NCI-H2227 (cell line): ENCODE measurements around the gene AFAP1.

Source experiments
- DNase-seq: peaks from one replicate; lab custom pipeline; 2025; ENCODE audit not compliant: unreplicated experiment; lab: John Stamatoyannopoulos, UW

The AFAP1 gene

DNA sequence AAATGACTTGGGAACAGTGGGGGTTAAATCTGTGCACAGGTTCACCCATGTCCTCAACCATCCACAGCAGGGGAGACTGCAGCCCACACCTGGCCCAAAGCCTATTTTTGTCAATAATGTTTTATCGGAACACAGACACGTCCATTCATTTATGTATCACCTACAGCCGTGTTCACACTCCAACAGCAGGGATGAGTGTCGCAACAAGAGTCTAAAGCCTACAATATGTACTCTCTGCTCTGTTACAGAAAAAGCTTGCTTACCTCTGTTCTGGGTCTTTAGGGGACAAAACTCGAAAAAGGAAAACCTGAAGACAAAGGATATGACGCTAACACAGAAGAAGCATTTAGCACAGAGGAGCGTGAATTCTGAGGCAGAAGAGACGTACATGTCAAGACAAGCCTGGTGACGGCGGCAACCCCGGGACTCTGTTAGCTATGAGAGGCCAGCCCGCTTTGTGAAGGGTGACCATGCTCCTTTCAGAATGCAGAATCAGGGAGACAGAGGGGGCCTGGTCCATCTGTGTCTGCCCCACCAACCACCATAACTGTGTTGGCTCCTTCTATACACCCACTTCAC lies 45.5 kb downstream of the AFAP1 start:
- DNase-seq, result no peak

DNA sequence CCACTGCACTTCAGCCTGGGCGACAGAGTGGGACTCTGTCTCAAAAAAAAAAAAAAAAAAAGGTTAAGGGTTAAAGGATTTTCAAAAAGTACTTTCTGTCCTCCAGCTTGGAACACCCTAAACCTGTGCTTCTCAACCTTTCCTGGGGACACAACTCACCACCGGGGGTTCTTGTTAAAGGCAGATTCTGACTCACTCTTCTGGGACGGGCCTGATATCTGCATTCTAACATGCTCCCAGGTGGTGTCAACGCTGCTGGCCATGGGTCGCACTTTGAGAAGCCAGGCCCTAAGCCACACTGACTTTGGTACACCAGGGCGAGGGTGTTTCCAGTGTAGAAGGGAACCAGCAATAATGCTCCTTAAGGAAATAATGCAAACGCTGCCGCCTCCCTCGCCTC lies 46.1 kb downstream of the AFAP1 start:
- no peak for DNase-seq

DNA sequence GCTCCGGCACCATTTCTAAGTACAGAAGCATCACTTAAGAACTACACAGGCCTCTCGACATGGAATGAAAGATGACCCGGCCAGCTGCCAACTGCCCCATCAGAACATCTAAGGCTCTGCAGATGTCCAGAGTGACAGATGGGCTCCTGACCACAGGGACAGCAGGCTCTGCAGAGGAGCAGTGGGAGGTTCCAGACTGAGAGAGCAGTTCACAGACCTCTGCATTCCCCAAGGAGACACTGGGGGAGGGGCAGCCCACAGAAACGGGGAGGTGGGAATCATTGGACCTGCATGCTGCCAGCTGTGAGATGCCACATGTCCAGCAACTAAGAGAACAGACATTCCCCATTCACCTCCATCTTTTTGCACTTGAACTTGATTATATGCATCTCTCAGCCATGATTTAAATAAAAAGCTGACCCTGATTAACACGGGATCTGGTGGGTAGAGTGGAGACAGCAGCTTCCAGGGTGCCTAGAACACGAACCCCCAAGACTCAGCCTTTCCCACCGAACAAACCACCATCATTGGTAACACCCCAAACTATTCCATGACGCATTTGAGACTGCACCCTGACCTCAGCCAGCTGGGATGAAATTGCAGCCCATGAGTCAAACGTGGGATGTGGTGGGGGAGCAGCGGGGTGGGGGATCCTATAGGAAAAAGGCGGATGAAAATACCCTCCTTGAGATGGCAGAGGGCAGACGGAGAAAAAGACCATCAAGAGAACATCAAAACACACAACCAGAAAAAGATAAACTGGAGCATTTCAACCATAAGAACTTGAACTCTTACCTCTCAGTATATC lies 47.2 kb downstream of the AFAP1 start:
- peak; percentile 32 for DNase-seq

DNA sequence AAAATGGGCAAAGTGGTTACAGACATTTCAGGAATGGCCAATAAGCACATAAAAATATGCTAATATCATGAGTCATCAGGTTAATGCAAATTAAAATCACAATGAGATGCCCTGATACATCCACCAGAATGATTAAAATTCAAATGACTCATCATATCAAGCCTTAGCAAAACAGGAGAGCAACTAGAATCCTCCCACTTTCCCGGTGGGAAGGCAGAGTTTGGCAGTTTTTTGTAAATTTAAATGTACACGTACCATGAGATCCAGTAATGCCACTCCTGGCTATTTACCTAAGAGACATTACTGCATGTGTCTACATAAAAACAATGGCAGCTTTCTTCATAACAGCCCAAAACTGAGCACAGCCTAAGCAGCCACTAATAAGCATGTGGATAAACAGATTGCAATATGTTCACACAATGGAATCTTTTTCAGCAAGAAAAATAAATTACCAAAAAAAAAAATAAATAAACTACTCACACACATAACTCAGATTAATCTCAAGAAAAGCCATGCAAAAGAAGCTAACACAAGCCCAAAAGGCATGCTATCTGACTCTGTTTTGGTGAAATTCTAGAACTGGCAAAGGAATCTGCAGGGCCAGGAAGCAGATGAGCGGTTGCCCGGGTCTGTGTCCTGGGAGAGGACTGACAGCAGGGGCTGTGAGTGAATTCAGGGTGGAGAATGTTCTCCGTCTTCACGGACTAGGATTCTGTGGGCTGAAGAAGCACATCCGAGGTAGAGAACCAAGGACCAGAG lies 48.8 kb downstream of the AFAP1 start:
- DNase-seq, result no peak

DNA sequence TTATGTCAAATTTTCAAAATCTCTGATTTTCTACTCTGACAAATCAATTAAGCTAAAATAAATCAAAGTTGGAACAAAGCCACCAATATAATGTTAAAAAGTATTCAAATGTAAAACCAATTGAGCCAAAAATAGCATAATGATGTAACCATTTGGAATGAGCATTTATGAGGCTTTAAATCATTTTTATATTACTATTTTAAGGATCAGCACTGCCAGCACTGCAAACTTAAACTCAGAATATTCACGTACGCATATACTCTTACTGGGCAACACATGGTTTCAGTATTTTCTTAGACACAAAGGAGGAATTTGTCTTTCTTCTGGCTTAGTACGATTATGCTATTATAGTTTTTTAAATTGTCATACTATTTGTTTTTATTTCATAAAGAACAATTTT lies 52.2 kb downstream of the AFAP1 start:
- no peak for DNase-seq

DNA sequence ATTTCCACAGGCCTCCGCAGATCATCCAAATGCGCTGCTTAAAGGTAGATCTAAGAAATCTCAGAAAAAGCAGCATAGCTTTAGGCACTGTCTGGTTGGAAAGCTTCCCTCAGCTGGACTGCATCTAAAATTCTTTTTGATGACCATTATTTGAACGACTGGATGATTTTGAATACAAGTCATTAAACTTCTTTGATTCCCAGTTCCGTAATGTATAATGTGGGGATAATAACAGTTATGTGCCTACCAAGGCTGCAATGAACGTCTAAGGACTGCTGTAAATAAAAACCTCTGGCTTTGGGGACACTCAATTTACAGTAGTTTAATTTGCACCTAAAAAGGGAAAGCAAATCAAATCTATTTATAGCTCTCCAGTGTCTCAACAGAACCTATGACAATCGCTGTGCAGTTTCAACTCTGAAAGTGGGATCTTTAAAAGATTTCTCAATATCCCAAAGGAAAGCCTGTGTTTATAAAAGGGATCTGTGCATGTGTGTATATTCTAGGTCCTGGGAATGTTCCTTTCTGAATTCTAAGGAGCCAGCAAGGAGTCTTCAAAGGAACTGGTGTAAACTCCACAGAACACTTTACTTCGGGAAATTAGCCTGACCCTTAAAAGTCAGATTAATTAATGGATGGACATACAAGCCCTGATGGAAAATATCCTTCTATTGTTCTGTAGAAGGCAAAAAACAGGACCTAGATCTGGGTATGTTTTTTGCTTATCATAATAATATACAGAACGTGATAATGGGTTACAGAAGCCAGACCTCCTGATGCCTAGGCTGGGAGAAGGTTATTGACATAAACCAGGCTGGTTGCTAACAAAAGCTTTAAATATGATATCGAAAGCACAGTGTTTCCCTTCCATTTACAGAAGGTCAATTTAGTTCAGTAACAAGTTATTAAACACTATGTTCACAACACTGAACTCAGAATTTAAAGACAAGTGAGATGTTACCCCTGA lies 53.4 kb downstream of the AFAP1 start:
- DNase-seq, result no peak

DNA sequence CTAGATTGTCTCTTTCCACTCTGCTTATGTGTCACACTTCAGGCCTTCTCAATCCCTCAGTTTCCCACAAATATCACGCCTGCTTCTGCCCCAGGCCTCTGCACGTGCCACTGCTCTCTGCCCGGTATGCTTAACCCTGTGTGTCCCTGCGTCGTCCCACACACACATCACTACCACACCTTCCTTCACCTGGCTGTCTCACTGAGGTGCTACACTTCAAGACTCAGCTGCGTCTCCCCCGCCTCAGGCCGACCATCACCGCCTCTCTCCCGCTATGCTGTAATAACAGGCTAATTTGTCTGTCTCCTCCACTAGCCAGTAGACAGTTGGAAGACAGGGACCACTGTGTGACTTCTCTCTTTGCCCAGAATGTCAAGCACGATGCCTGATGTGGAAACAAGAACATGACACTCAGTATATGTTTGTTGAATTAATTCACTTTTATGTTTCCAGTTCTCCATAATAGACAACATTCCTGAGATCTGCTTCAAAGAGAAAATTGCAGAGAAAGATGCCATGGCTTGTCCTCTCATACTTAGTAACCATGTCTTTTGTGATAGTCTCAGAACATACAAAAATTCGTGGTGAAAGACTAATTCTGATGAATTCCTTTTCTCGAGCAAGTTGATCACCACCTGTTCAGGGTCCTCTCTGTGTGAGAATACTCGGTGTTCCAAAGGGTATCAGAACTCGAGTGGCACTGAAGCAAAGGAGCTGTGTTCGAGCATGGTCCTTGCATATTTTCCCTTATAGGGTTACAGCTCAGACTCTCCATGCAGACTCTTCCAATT lies 54.2 kb downstream of the AFAP1 start:
- DNase-seq, result peak; percentile 18

DNA sequence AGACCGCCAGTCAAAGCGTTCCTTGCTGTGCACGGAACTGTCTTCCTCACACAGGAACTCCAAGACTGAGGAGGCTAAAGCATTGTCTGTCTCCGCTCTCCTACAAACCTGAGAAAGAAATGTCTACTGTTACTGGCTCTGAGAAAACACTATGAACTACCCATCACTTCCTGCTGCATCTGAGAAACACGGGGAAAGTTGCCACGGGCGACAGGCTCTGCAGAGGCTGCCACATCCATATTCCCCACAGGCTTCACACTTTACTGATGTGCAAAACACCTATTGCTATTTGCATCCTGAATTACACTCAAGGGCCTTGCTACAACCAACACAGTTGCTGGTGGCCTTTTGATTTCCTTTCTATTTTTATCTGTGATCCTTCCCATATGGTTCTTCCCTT lies 59.0 kb downstream of the AFAP1 start:
- no peak for DNase-seq

DNA sequence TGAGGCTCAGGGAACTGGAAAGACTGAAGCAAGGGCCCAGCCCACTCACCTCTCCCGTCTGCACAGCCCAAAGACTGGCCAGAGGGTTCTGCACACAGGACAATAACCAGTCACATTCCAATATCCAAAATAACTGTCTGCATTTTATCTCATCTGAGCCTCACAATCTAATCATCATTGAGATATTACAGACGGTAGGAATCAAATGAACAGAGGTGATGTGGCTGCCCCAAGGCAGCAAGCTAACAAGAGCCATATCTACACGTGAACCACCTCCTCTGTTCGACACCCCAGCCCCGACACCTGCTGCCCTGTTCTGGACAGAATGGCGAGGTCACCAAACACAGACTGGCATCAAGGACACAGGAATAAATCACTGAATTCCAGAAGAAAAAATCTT lies 60.5 kb downstream of the AFAP1 start:
- DNase-seq, result no peak

DNA sequence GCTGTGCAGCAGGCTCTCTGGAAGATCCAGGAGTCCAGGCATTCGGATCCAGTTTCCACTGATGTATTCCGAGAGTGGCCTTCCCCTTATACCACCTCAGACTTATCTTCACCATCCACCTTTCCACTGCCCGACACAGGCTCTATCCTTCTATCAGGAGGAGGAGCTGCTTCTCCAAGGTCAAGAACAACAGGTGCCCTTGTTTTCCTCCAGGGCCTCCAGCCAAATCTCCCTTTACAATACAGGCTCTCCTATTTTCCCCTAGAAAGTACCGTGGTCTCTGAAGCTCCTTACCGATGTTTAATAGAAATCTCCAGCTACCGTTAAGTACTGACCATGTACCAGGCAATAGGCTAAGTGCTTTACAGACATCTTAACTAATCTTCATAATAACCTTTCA lies 61.3 kb downstream of the AFAP1 start:
- no peak for DNase-seq

DNA sequence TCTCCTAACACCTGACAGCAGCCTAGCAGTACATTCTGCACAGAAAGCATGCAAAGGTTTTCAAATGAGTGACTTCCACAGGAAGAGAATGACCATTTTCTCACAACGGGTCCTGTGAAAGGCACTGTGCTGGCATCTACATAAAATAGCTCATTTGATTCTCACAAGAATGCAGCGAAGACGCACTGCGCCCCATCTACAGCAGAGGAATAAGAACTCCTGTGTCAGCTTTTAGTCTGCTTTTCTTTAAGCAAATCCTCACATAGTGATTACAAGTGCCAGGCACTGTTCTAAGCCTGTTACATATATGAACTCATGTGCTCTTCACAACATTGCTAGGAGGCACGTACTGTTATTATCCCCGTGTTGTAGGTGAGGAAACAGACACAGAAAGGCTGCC lies 62.5 kb downstream of the AFAP1 start:
- DNase-seq, result no peak

DNA sequence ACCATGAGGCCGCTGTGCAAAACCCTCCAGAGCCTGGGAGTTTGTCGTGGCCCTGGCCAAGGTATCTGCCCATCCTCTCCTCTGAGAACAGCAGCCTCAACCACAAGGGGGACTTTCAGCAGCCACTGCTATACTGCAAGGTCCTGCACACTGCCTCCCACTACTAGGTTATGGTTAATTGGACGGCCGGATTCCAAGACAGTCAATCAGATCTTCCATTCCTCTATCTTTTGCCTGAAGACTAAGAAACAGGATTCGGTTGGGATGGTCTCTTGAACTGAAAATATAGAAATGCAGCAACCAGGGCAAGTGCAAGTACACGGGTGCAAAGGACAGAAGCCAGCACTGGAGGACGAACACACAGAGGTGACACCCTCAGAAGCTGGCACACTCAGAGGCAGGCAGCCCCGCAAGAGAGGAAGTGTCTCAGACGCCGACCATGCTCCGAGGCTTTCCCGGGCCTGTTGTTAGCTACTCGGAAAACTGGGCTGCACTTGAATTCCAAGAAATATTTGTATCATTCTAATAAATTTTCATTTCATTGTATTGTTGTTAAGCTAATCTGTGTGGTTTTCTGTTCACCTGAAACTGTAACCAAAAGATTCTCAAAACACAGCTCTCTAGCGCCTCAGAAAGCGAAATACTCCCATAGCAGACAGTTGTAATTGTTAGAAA lies 63.3 kb downstream of the AFAP1 start:
- peak; percentile 6 for DNase-seq

DNA sequence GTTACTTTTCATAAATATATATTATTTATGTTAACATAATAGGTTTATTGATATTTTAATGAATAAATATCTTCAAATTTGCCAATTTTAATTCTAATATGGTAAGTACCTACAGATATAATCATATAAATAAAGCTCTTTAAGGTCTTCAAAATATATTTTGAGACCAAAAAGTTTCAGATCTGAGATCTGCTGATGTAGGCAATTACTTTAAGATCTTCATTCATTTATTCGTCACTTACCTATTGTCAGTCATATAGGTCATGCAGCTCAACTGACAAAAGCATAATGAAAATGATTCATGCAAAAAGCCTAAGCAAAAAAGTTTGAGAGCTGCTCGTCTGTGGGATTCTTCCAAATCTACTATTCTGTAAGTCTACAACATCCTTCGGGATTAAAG lies 64.8 kb downstream of the AFAP1 start:
- no peak for DNase-seq

DNA sequence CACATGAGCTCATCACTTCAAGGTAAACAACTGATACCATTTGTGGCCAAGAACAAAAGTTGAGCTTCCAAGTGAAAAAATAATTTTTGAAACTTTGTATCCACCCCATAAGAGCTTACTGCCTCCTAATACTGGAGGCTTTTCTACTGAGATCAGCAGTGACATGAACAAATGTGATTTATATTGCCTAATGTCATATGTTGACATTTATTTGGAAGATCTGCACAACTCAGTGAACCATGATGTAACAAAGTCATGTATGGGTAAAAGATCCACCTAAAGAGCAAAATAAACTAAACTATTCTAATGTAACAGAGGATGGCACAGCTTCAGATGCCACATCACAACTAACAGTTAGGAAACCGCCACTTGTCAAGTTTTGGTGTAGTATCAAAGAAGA lies 65.8 kb downstream of the AFAP1 start:
- DNase-seq, result no peak

DNA sequence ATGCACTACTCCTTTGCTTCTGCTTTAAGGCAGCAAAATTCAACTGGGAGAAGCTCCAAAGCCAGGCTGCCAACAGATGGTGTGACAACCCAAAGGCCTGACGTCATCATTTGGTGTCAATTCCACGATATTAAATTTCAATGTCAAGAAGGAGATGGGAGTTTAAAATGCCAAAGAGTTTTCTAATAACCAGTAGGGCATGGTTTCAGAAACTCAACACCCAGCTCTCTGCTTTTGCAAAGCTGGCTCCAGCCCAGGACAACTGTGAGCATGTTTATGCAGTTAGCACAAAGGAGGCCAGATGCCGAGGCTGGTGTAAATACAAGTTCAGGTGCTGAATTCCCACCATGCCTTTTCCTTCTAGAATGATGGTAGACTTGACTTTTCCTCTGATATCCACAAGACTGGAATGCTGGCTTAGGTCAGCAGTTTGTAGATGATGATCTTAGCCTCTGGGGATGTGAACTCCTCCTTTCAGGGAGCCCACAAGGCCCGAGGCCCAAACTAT lies 67.3 kb downstream of the AFAP1 start:
- DNase-seq, result no peak

DNA sequence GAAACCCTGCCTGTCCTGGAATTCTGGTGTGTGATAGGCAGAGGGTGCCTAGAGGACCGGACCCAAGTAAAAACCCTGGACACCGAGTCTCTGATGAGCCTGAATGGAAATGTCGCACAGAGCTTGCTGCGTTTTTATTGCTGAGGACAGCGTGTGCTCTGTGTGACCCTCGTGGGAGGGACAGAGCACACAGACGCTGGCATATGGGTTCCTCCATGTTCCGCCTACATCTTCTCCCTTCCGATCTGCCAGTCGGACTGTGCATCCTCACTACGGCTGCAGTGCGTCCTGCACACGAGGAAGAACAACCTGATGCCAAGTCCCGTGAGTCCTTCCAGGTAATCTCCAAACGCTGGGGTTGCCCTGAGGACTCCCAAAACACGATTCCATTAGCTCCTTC lies 68.3 kb downstream of the AFAP1 start:
- no peak for DNase-seq

DNA sequence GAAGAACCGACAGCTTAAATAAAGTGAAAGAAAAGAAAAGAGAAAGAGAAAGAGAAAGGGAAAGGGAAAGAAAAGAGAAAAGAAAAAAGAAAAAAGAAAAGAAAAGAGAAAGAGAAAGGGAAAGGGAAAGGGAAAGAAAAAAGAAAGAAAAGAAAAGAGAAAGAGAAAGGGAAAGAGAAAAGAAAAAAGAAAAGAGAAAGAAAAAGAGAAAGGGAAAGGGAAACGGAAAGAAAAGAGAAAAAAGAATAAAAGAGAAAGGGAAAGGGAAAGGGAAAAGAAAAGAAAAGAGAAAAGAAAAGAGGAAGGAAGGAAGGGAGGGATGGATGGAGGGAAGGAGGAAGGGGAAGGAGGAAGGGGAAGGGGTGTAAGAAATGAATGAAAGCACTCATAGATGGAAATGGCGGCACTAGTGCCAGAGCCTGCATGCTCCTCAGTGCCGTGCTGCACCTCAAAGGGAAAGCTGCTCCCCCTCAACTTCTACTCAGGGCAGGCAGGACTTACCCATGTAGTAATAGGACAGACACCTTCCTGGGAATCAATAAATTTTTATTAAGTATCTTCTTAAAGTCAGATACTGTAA lies 70.7 kb downstream of the AFAP1 start:
- DNase-seq, result no peak

DNA sequence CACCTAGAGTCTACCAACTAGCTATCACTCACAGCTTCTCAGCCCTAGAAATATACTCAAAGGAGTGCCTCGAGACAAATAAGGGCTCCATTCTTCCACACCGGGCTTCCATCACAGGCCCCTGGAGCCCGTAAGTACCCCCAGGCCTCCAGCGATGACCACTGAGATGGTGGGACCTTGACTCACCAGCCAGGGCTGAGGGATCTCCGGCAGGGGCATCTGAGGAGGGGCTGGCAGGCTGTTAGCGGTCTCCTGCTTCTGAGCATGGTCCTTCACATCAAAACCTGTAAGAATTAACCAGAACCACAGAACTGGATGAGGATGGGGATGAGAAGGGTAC lies 71.3 kb downstream of the AFAP1 start:
- DNase-seq, result no peak

DNA sequence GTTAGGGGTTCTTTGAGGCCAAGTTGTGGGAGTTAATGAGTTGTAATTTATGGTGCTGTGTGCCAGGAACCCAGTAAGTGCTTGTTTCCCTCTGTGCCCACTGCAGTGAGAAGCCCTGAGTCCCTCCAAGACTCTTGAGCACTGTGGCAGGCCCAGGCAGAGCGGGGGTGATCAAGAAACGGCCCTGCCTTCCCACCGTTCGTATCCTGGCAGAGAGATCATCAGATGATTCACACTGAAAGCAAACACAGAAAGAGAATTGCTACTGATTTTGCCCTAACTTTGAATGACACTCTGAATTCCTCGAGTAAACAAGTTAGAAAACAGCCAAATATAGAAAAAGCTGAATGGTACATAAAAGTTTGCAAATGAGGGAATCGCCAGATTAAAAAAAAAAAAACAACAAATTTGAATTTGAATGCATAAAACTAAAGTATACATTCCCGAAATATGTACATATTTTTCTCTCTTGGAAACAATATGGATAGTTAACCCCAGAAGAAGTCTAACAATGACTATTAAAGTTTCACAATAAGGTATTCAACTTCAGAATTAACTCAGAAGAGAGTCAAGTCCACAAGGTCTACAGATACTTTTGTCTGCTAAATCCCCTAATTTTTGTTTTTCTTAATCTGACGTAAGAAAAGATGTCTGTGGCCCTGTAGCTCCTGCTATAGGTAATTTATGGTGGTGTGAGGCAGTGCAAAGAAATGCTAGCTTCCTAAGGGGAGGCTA lies 71.8 kb downstream of the AFAP1 start:
- DNase-seq, result no peak
